Upper lobe of right lung (tissue), 1 donor: ENCODE data around the gene CACNG4. TPM values are rescaled to one million over a fixed set of nuclear protein-coding genes. Genes with fewer than 3 reads are reported as not detected.

Source experiments
- ATAC-seq: fragments of 200-7000 bp; cut with Tn5 transposase; one replicate; pipeline ENCODE4 v1.9.1; 2020; ENCODE audit warnings: mild to moderate bottlenecking, moderate library complexity
- DNase-seq: peaks from one replicate; pipeline ENCODE4 v3.0.0-alpha.2; 2020
- H3K27ac ChIP-seq: fragments of 200-600 bp; one replicate; pipeline ENCODE4 v1.8.0; 2022
- H3K27me3 ChIP-seq: fragments of 200-600 bp; one replicate; pipeline ENCODE4 v1.8.0; 2022; ENCODE audit warnings: mild to moderate bottlenecking
- H3K36me3 ChIP-seq: fragments of 200-600 bp; one replicate; pipeline ENCODE4 v1.8.0; 2022
- H3K4me1 ChIP-seq: fragments of 200-600 bp; one replicate; pipeline ENCODE4 v1.8.0; 2022
- H3K4me3 ChIP-seq: fragments of 200-600 bp; one replicate; pipeline ENCODE4 v1.8.0; 2022; ENCODE audit warnings: mild to moderate bottlenecking
- H3K9me3 ChIP-seq: fragments of 200-600 bp; one replicate; pipeline ENCODE4 v1.8.0; 2022
- CTCF ChIP-seq: fragments of 200-600 bp; IDR thresholded peaks from one replicate; pipeline ENCODE4 v1.8.0; 2022; ENCODE audit warnings: antibody characterized with exemption
- intact Hi-C: fragments of 100-400 bp; cut with DNase I; formaldehyde crosslinking; loops from one replicate; pipeline ENCODE4 v1.11.0; 2022
- total RNA-seq: library from RNA; stranded (reverse); fragmentation: NEBNext Ultra II Directional; extraction: Animal tissue kit (Norgen Biotek cat#: 25700); gene quantifications from one replicate; pipeline ENCODE4 v1.2.1, GENCODE V29; 2021
- donor health status: DM: no; HTN: yes; CAD: no; lungs with severe emphysema.

CACNG4 gene
- total RNA-seq, 1 donor from 2014 or later = 9.3 TPM

- intact Hi-C loops = no loop called here
- H3K27ac ChIP-seq = no peak overlapping the region
- TF ChIP-seq CTCF = no peak
- no peaks in the 10 kb centered on the region for H3K9me3 ChIP-seq
- H3K4me1 ChIP-seq = no peaks in the 10 kb centered on the region
- no peak overlapping the region for H3K4me3 ChIP-seq
- ATAC-seq (no peak), DNase-seq (no peak)
- no peaks in the 10 kb centered on the region for H3K27me3 ChIP-seq
- H3K36me3 ChIP-seq = no peaks in the 10 kb centered on the region
Observed at GRCh38 chr17:66994361-66994760, 29.9 kb downstream of the CACNG4 start.

DNA sequence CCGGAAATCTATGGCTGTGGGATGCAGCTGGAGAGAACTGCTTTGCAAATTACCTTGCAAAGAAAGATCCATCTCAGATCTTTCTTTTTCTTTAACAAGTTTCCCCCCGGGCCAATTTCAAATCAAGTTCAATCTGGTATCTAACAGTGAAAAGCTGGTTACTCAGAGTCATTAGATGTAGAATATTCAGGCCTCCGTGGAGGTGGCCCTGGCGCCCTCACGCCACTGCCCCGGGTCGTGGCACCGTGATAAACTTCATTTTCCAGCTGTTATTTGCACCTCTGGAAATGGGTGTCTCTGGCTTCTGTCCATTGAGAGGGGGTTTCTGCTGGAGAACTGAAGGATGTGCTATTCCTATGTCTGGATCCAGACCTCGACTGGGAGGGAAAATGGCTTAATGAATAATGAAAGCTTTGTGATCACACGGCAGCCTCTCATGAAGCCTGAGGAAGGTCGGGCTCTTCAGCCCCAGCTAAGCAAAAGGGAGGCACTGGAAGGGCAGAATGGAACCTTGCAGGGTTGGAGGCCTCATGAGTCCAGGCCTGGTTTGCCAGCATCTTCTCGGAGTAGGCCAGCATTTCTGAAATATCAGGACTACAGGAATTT is 30.5 kb downstream of the CACNG4 start:
- Histone ChIP-seq H3K27ac (no peak overlapping the region), H3K4me3 (no peak overlapping the region), H3K27me3 (no peaks in the 10 kb centered on the region), H3K4me1 (no peaks in the 10 kb centered on the region), H3K9me3 (no peaks in the 10 kb centered on the region), H3K36me3 (no peaks in the 10 kb centered on the region)
- ATAC-seq (no peak), DNase-seq (no peak)
- intact Hi-C loops = no loop called here
- TF ChIP-seq CTCF = no peak

DNA sequence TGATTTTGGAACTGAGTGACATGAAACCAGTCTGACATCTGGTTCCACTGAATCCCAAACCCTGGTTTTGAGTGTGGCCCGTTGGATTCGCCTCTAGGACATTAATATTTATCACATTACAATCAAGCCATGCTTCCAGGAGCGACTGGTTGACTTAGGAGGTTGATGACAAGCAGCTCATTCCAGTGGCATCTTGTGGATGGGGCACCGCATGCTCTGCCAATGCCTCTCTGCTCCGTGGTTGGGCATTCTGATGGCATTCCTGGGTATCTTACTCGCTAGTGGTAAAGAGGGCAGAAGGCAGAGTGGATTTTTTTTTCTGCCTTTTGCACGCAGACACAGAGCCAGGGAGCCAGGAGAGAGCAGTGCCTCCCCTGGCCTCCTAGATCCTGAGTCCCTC is 31.4 kb downstream of the CACNG4 start:
- ATAC-seq = no peak
- H3K27ac ChIP-seq = no peak overlapping the region
- no peak for DNase-seq
- no peaks in the 10 kb centered on the region for H3K9me3 ChIP-seq
- no peaks in the 10 kb centered on the region for H3K36me3 ChIP-seq
- H3K4me3 ChIP-seq = no peak overlapping the region
- intact Hi-C loops = no loop called here
- no peaks in the 10 kb centered on the region for H3K27me3 ChIP-seq
- H3K4me1 ChIP-seq = no peaks in the 10 kb centered on the region
- TF ChIP-seq CTCF = no peak

- Histone ChIP-seq H3K4me3 (no peak overlapping the region), H3K27me3 (no peaks in the 10 kb centered on the region), H3K36me3 (no peaks in the 10 kb centered on the region), H3K4me1 (no peaks in the 10 kb centered on the region), H3K9me3 (no peaks in the 10 kb centered on the region), H3K27ac (no peak overlapping the region)
- ATAC-seq = no peak
- TF ChIP-seq CTCF = no peak
- intact Hi-C loops = no loop called here
- no peak for DNase-seq
Observed at GRCh38 chr17:66996926-66997325, 32.4 kb downstream of the CACNG4 start.

GRCh38 chr17:67003231-67003630 is 38.7 kb downstream of the CACNG4 start:
- intact Hi-C loops = no loop called here

More at GRCh38 chr17:67003231-67003630, 38.7 kb downstream of the CACNG4 start:
- no peaks in the 10 kb centered on the region for H3K4me1 ChIP-seq
- H3K27ac ChIP-seq = no peak overlapping the region
- H3K4me3 ChIP-seq = no peak overlapping the region
- H3K9me3 ChIP-seq = no peaks in the 10 kb centered on the region
- DNase-seq = no peak
- H3K27me3 ChIP-seq = no peaks in the 10 kb centered on the region
- no peak for ATAC-seq
- no peak for TF ChIP-seq CTCF
- H3K36me3 ChIP-seq = no peaks in the 10 kb centered on the region
